A549 (cell line): ENCODE measurements around the gene TCF25.

ENCODE experiments used
- BCL3 ChIP-seq: fragments of >200 bp; sonication (Bioruptor Twin); formaldehyde crosslinking; IDR thresholded peaks from 3 replicates; pipeline ENCODE4 v1.6.1; 2016
- CBX8 ChIP-seq: fragments of 200-600 bp; sonication (generic); IDR thresholded peaks from 2 replicates; pipeline ENCODE4 v1.6.1; 2016
- CEBPB ChIP-seq, 2 experiments: fragments of >200 bp in 1 of 2; sonication (Bioruptor Twin) in 1 of 2; formaldehyde crosslinking in 1 of 2; IDR thresholded peaks; 2 replicates each; pipeline ENCODE4 v1.6.1; 2012 to 2016
- CHD2 ChIP-seq: fragments of 150-350 bp; IDR thresholded peaks from 2 replicates; pipeline ENCODE4 v1.6.1; 2014; ENCODE audit warnings: low read length; ENCODE audit not compliant: partially characterized antibody
- CHD4 ChIP-seq: fragments of 200-600 bp; sonication (generic); IDR thresholded peaks from 2 replicates; pipeline ENCODE4 v1.6.1; 2016; ENCODE audit warnings: antibody characterized with exemption, mild to moderate bottlenecking, borderline replicate concordance
- EP300 ChIP-seq, 2 experiments: fragments of >200 bp; sonication (Bioruptor Twin); formaldehyde crosslinking; IDR thresholded peaks; 2 replicates in 1 of 2; 3 replicates in 1 of 2; pipeline ENCODE4 v1.6.1; 2016 to 2017
- MYC ChIP-seq: IDR thresholded peaks from 2 replicates; pipeline ENCODE4 v1.6.1; 2012; ENCODE audit warnings: mild to moderate bottlenecking, inconsistent platforms, low read length, improper control_type of control experiment, borderline replicate concordance
- POLR2A ChIP-seq: IDR thresholded peaks from 2 replicates; pipeline ENCODE4 v1.6.1; 2012; ENCODE audit warnings: mild to moderate bottlenecking, low read length
- POLR2AphosphoS2 ChIP-seq: conservative IDR thresholded peaks from 2 replicates; pipeline ENCODE4 v1.6.1; 2012; ENCODE audit warnings: low read length, improper control_type of control experiment, inconsistent platforms
- RAD21 ChIP-seq, 2 experiments: fragments of >200 bp in 1 of 2; sonication (Bioruptor Twin) in 1 of 2; formaldehyde crosslinking in 1 of 2; IDR thresholded peaks in 1 of 2; conservative IDR thresholded peaks in 1 of 2; 2 replicates in 1 of 2; 3 replicates in 1 of 2; pipeline ENCODE4 v1.6.1; 2012 to 2018; ENCODE audit warnings: inconsistent platforms in 1 of 2
- RFX5 ChIP-seq: fragments of 450-650 bp; IDR thresholded peaks from 2 replicates; pipeline ENCODE4 v1.7.1; 2014; ENCODE audit warnings: antibody characterized with exemption, mild to moderate bottlenecking, moderate library complexity
- USF2 ChIP-seq: fragments of 450-650 bp; IDR thresholded peaks from 2 replicates; pipeline ENCODE4 v1.6.1; 2014; ENCODE audit warnings: antibody characterized with exemption
- TF ChIP-seq, protein P1 (sequence below): fragments of >200 bp; sonication (Bioruptor Twin); formaldehyde crosslinking; IDR thresholded peaks from 3 replicates; pipeline ENCODE4 v1.5.1; 2016
- TF ChIP-seq, protein P2 (sequence below): IDR thresholded peaks from 2 replicates; pipeline ENCODE4 v1.6.1; 2012

DNA sequence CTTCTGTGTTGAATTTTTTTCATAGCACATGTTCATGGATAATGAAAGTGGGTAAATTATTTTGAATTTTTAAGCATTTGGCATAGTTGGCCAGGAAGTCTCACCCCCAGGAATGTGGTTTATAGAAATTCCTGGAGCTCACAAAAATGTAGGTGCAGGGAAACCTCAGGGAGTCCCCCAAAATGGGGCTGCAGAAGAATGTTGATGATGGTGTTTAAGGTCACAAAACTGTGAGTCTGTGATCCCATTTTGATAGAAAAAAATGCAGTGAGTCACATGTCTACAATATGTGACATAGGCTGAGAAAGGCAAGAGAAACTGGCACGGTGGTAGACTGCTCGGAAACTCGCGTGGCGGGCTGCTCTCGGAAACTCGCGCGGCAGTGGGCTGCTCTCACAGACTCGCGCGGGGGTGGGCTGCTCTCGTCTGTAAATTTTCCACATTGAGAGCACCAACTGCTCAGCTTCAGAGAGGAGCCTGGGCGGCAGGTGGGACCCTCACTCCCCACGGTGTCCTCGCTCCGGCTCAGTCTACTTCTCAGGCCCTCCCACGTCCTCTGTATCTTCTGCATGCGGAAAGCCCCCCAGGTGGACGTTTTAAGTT, 26.6 kb downstream of the TCF25 start:
- no peak for TF ChIP-seq POLR2A
- TF ChIP-seq, protein P1, sequence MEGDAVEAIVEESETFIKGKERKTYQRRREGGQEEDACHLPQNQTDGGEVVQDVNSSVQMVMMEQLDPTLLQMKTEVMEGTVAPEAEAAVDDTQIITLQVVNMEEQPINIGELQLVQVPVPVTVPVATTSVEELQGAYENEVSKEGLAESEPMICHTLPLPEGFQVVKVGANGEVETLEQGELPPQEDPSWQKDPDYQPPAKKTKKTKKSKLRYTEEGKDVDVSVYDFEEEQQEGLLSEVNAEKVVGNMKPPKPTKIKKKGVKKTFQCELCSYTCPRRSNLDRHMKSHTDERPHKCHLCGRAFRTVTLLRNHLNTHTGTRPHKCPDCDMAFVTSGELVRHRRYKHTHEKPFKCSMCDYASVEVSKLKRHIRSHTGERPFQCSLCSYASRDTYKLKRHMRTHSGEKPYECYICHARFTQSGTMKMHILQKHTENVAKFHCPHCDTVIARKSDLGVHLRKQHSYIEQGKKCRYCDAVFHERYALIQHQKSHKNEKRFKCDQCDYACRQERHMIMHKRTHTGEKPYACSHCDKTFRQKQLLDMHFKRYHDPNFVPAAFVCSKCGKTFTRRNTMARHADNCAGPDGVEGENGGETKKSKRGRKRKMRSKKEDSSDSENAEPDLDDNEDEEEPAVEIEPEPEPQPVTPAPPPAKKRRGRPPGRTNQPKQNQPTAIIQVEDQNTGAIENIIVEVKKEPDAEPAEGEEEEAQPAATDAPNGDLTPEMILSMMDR, result no peak
- TF ChIP-seq RAD21 (conservative IDR thresholded peaks at IDR 0.05 in 1 of 2, IDR thresholded peaks at IDR 0.05 in 1 of 2), result no peak
- TF ChIP-seq BCL3, result no peak
- no peak for TF ChIP-seq CHD4
- TF ChIP-seq POLR2AphosphoS2, result no peak
- no peak for TF ChIP-seq EP300 (IDR thresholded peaks at IDR 0.05)
- no peak for TF ChIP-seq CBX8
- TF ChIP-seq, protein P2, sequence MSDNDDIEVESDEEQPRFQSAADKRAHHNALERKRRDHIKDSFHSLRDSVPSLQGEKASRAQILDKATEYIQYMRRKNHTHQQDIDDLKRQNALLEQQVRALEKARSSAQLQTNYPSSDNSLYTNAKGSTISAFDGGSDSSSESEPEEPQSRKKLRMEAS, result no peak
- TF ChIP-seq CEBPB (IDR thresholded peaks at IDR 0.05), result no peak
- no peak for TF ChIP-seq USF2
- no peak for TF ChIP-seq MYC
- TF ChIP-seq CHD2, result no peak
- no peak for TF ChIP-seq RFX5
